HG03432 (cell line): ENCODE results near the gene ANKFN1.

Experiments used
- ATAC-seq: cut with Tn5 transposase; IDR thresholded peaks from one replicate; pipeline ENCODE4 v1.9.1; 2021; ENCODE audit warnings: mild to moderate bottlenecking, moderate library complexity; ENCODE audit not compliant: unreplicated experiment

ANKFN1 gene

GRCh38 chr17:56178203-56178602 lies 24.9 kb downstream of the ANKFN1 start:
- ATAC-seq, result no peak

GRCh38 chr17:56182081-56182480 lies 28.8 kb downstream of the ANKFN1 start:
- ATAC-seq, result no peak

- ATAC-seq, result no peak
These were observed 31.4 kb downstream of the ANKFN1 start for GRCh38 chr17:56184650-56185049.

GRCh38 chr17:56185491-56186221 lies 32.4 kb downstream of the ANKFN1 start:
- no peak for ATAC-seq

- no peak for ATAC-seq
These were observed 33.0 kb downstream of the ANKFN1 start for GRCh38 chr17:56186222-56186786.

- no peak for ATAC-seq
These were observed 50.2 kb downstream of the ANKFN1 start for GRCh38 chr17:56203430-56203829.

GRCh38 chr17:56206351-56206750 lies 53.1 kb downstream of the ANKFN1 start:
- no peak for ATAC-seq

- ATAC-seq, result no peak
These were observed 59.8 kb downstream of the ANKFN1 start for GRCh38 chr17:56213031-56213430.

- ATAC-seq, result no peak
These were observed 64.6 kb downstream of the ANKFN1 start for GRCh38 chr17:56217921-56218320.

- no peak for ATAC-seq
These were observed 69.0 kb downstream of the ANKFN1 start for GRCh38 chr17:56222255-56222654.

- no peak for ATAC-seq
These were observed 77.4 kb downstream of the ANKFN1 start for GRCh38 chr17:56230660-56231059.

GRCh38 chr17:56231252-56231651 lies 78.0 kb downstream of the ANKFN1 start:
- no peak for ATAC-seq

- no peak for ATAC-seq
These were observed 78.4 kb downstream of the ANKFN1 start for GRCh38 chr17:56231693-56232092.

GRCh38 chr17:56244268-56244890 lies 91.1 kb downstream of the ANKFN1 start:
- ATAC-seq, result no peak

- no peak for ATAC-seq
These were observed 94.5 kb downstream of the ANKFN1 start for GRCh38 chr17:56247816-56248215.

- ATAC-seq, result no peak
These were observed 103.8 kb downstream of the ANKFN1 start for GRCh38 chr17:56257075-56257474.

- no peak for ATAC-seq
These were observed 107.2 kb downstream of the ANKFN1 start for GRCh38 chr17:56260376-56261002.

GRCh38 chr17:56262803-56263202 lies 109.5 kb downstream of the ANKFN1 start:
- no peak for ATAC-seq

- no peak for ATAC-seq
These were observed 116.5 kb downstream of the ANKFN1 start for GRCh38 chr17:56269556-56270389.

- no peak for ATAC-seq
These were observed 121.2 kb downstream of the ANKFN1 start for GRCh38 chr17:56274491-56274890.

GRCh38 chr17:56284482-56284881 lies 131.2 kb downstream of the ANKFN1 start:
- no peak for ATAC-seq
